Astrocyte (in vitro differentiated cells and primary cell): ENCODE results near the gene PLEKHO1. TPM values are rescaled to one million over a fixed set of nuclear protein-coding genes. Genes with fewer than 3 reads are reported as not detected.

Experiments
- DNase-seq: peaks from one replicate; pipeline ENCODE4 v3.0.0-alpha.2; 2010; ENCODE audit warnings: low read depth
- FAIRE-seq: peaks from 2 replicates; lab custom pipeline; 2011; peaks lifted over from hg19 to GRCh38; lab: Jason Lieb, UNC
- H2AFZ ChIP-seq: 2 replicates; pipeline ENCODE4 v1.6.0; 2012; ENCODE audit warnings: low read depth, low read length, inconsistent platforms
- H3K27ac ChIP-seq: 2 replicates; pipeline ENCODE4 v1.5.1; 2011; ENCODE audit warnings: low read depth, low read length, inconsistent platforms
- H3K27me3 ChIP-seq: 2 replicates; pipeline ENCODE4 v1.6.0; 2011; ENCODE audit warnings: low read length, inconsistent platforms; ENCODE audit not compliant: insufficient read depth
- H3K36me3 ChIP-seq: 2 replicates; pipeline ENCODE4 v1.5.1; 2011; ENCODE audit warnings: low read length, inconsistent platforms; ENCODE audit not compliant: insufficient read depth
- H3K4me1 ChIP-seq: 2 replicates; pipeline ENCODE4 v1.5.1; 2011; ENCODE audit warnings: low read length, inconsistent platforms; ENCODE audit not compliant: insufficient read depth
- H3K4me2 ChIP-seq: 2 replicates; pipeline ENCODE4 v1.6.0; 2012; ENCODE audit warnings: low read length, inconsistent platforms
- H3K4me3 ChIP-seq: 2 replicates; pipeline ENCODE4 v1.5.1; 2011; ENCODE audit warnings: low read depth, mild to moderate bottlenecking, low read length, inconsistent platforms; ENCODE audit not compliant: insufficient read depth
- H3K79me2 ChIP-seq: 2 replicates; pipeline ENCODE4 v1.6.0; 2012; ENCODE audit warnings: mild to moderate bottlenecking, low read length, inconsistent platforms; ENCODE audit not compliant: insufficient read depth
- H3K9ac ChIP-seq: 2 replicates; pipeline ENCODE4 v1.6.0; 2012; ENCODE audit warnings: mild to moderate bottlenecking, low read length, inconsistent platforms
- H3K9me3 ChIP-seq: 2 replicates; pipeline ENCODE4 v1.5.1; 2012; ENCODE audit warnings: low read depth, mild to moderate bottlenecking, low read length, inconsistent platforms; ENCODE audit not compliant: insufficient read depth
- H4K20me1 ChIP-seq: 2 replicates; pipeline ENCODE4 v1.6.0; 2012; ENCODE audit warnings: low read length, inconsistent platforms; ENCODE audit not compliant: insufficient read depth
- H3K27ac Mint-ChIP-seq: one replicate; pipeline ENCODE4 v1.8.0; 2021; ENCODE audit warnings: mild to moderate bottlenecking, mixed read lengths; ENCODE audit not compliant: unreplicated experiment
- H3K27me3 Mint-ChIP-seq: one replicate; pipeline ENCODE4 v1.8.0; 2021; ENCODE audit warnings: low read depth, mixed read lengths; ENCODE audit not compliant: unreplicated experiment
- H3K36me3 Mint-ChIP-seq: one replicate; pipeline ENCODE4 v1.8.0; 2021; ENCODE audit warnings: low read depth, mixed read lengths; ENCODE audit not compliant: unreplicated experiment
- H3K4me1 Mint-ChIP-seq: one replicate; pipeline ENCODE4 v1.8.0; 2021; ENCODE audit warnings: low read depth, mixed read lengths; ENCODE audit not compliant: unreplicated experiment
- H3K4me3 Mint-ChIP-seq: one replicate; pipeline ENCODE4 v1.8.0; 2021; ENCODE audit warnings: mild to moderate bottlenecking, moderate library complexity, mixed read lengths; ENCODE audit not compliant: unreplicated experiment
- H3K9me3 Mint-ChIP-seq: one replicate; pipeline ENCODE4 v1.8.0; 2021; ENCODE audit warnings: mild to moderate bottlenecking, mixed read lengths; ENCODE audit not compliant: unreplicated experiment
- EZH2 ChIP-seq: IDR thresholded peaks from 2 replicates; pipeline ENCODE4 v1.6.1; 2012; ENCODE audit warnings: mild to moderate bottlenecking, low read length, inconsistent platforms; ENCODE audit not compliant: insufficient read depth
- total RNA-seq: library from RNA; stranded (reverse); gene quantifications from 2 replicates; pipeline ENCODE4 v1.2.1, GENCODE V29; 2021
- TF ChIP-seq, protein P1 (sequence below): IDR thresholded peaks from 2 replicates; pipeline ENCODE4 v1.5.1; 2011; ENCODE audit warnings: low read depth, mild to moderate bottlenecking, inconsistent platforms, low read length, moderate library complexity; ENCODE audit not compliant: insufficient read depth

The PLEKHO1 gene
- total RNA-seq, 1 donor from 2014 or later = 63.7 TPM

DNA sequence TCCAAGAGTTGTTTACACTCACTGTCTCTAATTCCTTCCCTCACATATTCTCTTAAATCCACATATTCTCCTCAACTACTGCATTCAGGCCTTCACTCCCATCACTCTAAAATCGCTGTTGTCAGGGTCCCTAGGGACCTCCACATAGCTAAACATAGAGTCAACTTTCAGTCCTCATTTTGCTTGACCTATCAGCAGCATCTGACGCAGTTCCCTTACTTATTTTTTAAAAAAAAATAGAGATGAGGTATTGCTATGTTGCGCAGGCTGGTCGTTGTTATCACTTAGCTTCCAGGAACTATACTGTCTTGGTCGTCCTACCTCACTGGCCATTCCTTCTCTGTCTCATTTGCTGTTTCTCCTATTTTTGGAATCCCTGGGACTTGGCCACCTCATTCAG lies 11.7 kb upstream of the PLEKHO1 start:
- Histone ChIP-seq H3K4me3 (no peak overlapping the region), H3K27me3 (no peaks in the 10 kb centered on the region), H3K27ac (no peak overlapping the region), H3K4me1 (no peaks in the 10 kb centered on the region), H3K9me3 (no peaks in the 10 kb centered on the region), H3K4me2 (no peak overlapping the region), H3K9ac (no peak overlapping the region), H4K20me1 (no peaks in the 10 kb centered on the region), H2AFZ (no peak overlapping the region), H3K79me2 (peaks cover 2% of the 10 kb centered on the region), H3K36me3 (no peaks in the 10 kb centered on the region)
- H3K36me3 Mint-ChIP-seq = peaks cover 7% of the 10 kb centered on the region
- no peak overlapping the region for H3K27ac Mint-ChIP-seq
- TF ChIP-seq, protein P1, sequence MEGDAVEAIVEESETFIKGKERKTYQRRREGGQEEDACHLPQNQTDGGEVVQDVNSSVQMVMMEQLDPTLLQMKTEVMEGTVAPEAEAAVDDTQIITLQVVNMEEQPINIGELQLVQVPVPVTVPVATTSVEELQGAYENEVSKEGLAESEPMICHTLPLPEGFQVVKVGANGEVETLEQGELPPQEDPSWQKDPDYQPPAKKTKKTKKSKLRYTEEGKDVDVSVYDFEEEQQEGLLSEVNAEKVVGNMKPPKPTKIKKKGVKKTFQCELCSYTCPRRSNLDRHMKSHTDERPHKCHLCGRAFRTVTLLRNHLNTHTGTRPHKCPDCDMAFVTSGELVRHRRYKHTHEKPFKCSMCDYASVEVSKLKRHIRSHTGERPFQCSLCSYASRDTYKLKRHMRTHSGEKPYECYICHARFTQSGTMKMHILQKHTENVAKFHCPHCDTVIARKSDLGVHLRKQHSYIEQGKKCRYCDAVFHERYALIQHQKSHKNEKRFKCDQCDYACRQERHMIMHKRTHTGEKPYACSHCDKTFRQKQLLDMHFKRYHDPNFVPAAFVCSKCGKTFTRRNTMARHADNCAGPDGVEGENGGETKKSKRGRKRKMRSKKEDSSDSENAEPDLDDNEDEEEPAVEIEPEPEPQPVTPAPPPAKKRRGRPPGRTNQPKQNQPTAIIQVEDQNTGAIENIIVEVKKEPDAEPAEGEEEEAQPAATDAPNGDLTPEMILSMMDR = no peak
- TF ChIP-seq EZH2 = no peak
- DNase-seq (no peak), FAIRE-seq (no peak)
- no peaks in the 10 kb centered on the region for H3K9me3 Mint-ChIP-seq
- H3K27me3 Mint-ChIP-seq = no peaks in the 10 kb centered on the region
- no peak overlapping the region for H3K4me3 Mint-ChIP-seq
- H3K4me1 Mint-ChIP-seq = no peaks in the 10 kb centered on the region

DNA sequence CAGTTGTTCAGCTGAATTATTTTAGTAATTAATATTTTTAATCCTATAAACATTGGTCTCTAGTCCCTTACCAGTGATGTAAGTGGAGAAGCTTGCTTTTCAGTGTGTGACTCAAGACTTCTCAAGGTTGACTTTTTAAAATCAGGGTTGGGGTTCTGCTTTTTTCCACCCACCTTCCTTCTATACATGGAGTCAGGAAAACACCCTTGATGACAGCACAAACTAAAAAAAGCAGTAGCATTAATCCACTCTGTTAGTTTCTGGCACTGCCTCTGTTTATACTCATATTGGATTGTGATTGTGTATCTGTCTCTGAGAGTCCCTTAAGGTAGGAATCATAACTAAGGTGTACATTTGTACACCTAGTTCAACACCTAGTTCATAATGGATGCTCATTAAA lies 8.3 kb upstream of the PLEKHO1 start:
- Histone ChIP-seq H3K36me3 (no peaks in the 10 kb centered on the region), H3K4me2 (no peak overlapping the region), H3K79me2 (peaks cover 2% of the 10 kb centered on the region), H3K4me1 (no peaks in the 10 kb centered on the region), H3K27me3 (no peaks in the 10 kb centered on the region), H4K20me1 (no peaks in the 10 kb centered on the region), H3K9ac (no peak overlapping the region), H3K27ac (no peak overlapping the region), H2AFZ (no peak overlapping the region), H3K9me3 (no peaks in the 10 kb centered on the region), H3K4me3 (no peak overlapping the region)
- FAIRE-seq (no peak), DNase-seq (no peak)
- no peaks in the 10 kb centered on the region for H3K27me3 Mint-ChIP-seq
- H3K4me1 Mint-ChIP-seq = peaks cover 3% of the 10 kb centered on the region
- no peak overlapping the region for H3K4me3 Mint-ChIP-seq
- H3K27ac Mint-ChIP-seq = no peak overlapping the region
- peaks cover 2% of the 10 kb centered on the region for H3K9me3 Mint-ChIP-seq
- TF ChIP-seq EZH2 = no peak
- TF ChIP-seq, protein P1 = no peak
- H3K36me3 Mint-ChIP-seq = peaks cover 4% of the 10 kb centered on the region

DNA sequence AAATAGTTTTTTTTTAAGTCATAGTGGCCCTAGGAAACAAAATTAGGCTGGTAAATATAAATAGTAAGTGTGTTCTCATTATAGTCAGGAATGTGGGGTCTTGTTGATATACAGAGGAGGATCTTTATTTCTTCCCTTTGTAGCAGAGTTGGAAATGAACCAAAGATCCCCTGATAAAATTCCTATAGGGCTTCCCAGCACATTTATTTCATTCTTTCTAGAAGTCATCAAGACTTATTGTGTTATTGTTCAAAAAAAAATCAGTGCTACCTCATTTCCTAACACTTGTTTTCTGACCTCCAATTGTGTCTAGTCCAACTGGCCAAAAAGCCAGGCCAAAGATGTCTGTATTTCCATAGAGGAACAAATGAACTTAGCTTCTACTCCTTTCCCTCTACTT lies 7.6 kb upstream of the PLEKHO1 start:
- Histone ChIP-seq H3K79me2 (peaks cover 2% of the 10 kb centered on the region), H4K20me1 (no peaks in the 10 kb centered on the region), H3K4me2 (no peak overlapping the region), H3K9me3 (no peaks in the 10 kb centered on the region), H3K27me3 (no peaks in the 10 kb centered on the region), H3K9ac (no peak overlapping the region), H3K27ac (no peak overlapping the region), H2AFZ (no peak overlapping the region), H3K4me1 (no peaks in the 10 kb centered on the region), H3K4me3 (no peak overlapping the region), H3K36me3 (no peaks in the 10 kb centered on the region)
- no peak for DNase-seq
- no peak overlapping the region for H3K27ac Mint-ChIP-seq
- H3K4me3 Mint-ChIP-seq = no peak overlapping the region
- no peak for FAIRE-seq
- no peak for TF ChIP-seq EZH2
- TF ChIP-seq, protein P1 = no peak
- peaks cover 2% of the 10 kb centered on the region for H3K9me3 Mint-ChIP-seq
- peaks cover 4% of the 10 kb centered on the region for H3K36me3 Mint-ChIP-seq
- H3K4me1 Mint-ChIP-seq = peaks cover 3% of the 10 kb centered on the region
- H3K27me3 Mint-ChIP-seq = no peaks in the 10 kb centered on the region
